NB4 (cell line): Measurements from ENCODE around the gene EEF1AKMT1.

ENCODE experiments used
- DNase-seq: peaks from one replicate; pipeline ENCODE4 v3.0.0; 2010; ENCODE audit warnings: low read depth
- H3K4me3 ChIP-seq: one replicate; pipeline ENCODE4 v1.5.1; 2011; ENCODE audit warnings: mild to moderate bottlenecking, low read depth, low read length, moderate library complexity
- CTCF ChIP-seq: IDR thresholded peaks from one replicate; pipeline ENCODE4 v1.5.1; 2012; ENCODE audit warnings: low read depth, low read length
- MAX ChIP-seq: IDR thresholded peaks from 2 replicates; pipeline ENCODE4 v1.6.1; 2011; ENCODE audit warnings: low read depth, low read length
- MYC ChIP-seq: IDR thresholded peaks from 2 replicates; pipeline ENCODE4 v1.6.1; 2011; ENCODE audit warnings: low read depth, low read length
- POLR2A ChIP-seq: IDR thresholded peaks from 2 replicates; pipeline ENCODE4 v1.6.1; 2011; ENCODE audit warnings: mild to moderate bottlenecking; ENCODE audit not compliant: insufficient read length; ENCODE audit errors: extremely low read depth

The EEF1AKMT1 gene

DNA sequence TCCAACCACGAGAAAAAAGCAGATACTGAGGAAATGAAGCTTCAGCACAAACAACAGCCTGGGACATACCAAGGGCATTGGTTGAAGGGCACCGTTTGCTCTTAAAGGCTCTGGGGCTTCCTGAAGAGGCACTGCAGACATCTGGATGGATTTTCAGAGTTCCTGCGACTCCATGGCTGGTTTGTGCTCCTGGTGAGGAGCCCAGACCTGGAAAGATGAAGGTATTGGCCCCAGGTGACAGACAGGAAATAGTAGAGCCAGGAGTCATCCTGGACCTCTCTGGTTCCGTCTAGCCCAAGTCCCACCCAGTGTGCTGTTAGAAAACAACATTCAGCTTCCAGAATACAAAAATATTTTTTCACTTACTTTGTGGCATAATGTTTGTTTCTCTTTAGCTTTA lies 64.0 kb downstream of the EEF1AKMT1 start:
- TF ChIP-seq MYC (no peak), POLR2A (no peak), CTCF (no peak), MAX (no peak)
- DNase-seq = no peak

GRCh38 chr13:20709369-20709768 lies 64.4 kb downstream of the EEF1AKMT1 start:
- no peak for TF ChIP-seq MAX
- TF ChIP-seq POLR2A = no peak
- TF ChIP-seq CTCF = no peak
- TF ChIP-seq MYC = no peak
- no peak for DNase-seq
- no peak overlapping the region for H3K4me3 ChIP-seq

More for the DNA sequence above, 64.0 kb downstream of the EEF1AKMT1 start:
- H3K4me3 ChIP-seq = no peak overlapping the region

GRCh38 chr13:20708216-20708615 lies 65.5 kb downstream of the EEF1AKMT1 start:
- DNase-seq = no peak
- TF ChIP-seq MYC = no peak
- no peak for TF ChIP-seq MAX
- no peak for TF ChIP-seq POLR2A
- no peak for TF ChIP-seq CTCF

GRCh38 chr13:20706661-20707060 lies 67.1 kb downstream of the EEF1AKMT1 start:
- no peak for TF ChIP-seq MAX
- no peak for TF ChIP-seq POLR2A
- no peak for TF ChIP-seq MYC
- no peak for TF ChIP-seq CTCF
- DNase-seq = no peak
- H3K4me3 ChIP-seq = no peak overlapping the region

More at GRCh38 chr13:20708216-20708615, 65.5 kb downstream of the EEF1AKMT1 start:
- H3K4me3 ChIP-seq = no peak overlapping the region

DNA sequence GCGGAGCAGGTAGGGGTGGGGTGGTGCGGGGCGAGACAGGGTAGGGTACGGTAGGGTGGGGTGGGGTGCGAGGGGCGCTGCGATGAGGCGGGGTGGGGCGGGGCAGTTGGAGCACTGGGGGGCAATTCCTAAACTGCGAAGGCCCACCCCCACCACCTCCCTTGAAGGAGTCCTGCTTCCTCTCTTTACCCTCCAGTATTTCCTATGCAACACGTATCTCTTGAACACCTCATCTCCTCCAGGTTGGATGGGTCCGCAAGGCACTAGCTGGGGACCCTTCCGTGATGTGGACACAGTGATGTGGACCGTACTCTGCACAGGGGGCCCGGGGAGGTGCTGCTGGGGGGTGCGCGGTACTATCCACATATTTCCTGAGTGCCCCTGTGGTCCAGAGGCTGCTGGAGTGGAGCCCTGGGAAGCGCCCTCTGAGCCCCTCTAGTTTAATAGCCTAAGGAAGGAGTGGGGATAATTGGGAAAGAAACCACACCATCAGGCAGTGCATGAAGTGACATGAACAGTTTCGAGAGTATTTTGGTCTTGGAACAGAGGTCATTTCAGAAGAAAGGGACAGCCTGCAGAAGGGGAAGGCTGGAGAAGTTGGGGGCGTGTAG lies 69.2 kb downstream of the EEF1AKMT1 start:
- no peak for DNase-seq
- TF ChIP-seq MYC (no peak), MAX (no peak), POLR2A (no peak), CTCF (no peak)
- H3K4me3 ChIP-seq = no peak overlapping the region
